GM18951 (cell line): ENCODE data around the gene DYNLRB1.
"Not testable (repeated sequence)": the region's sequence is repeated elsewhere in the genome, so short reads cannot be mapped to it uniquely, and the experiment has no call there.

ENCODE experiments used
- POLR2A ChIP-seq: IDR thresholded peaks from 4 replicates; pipeline ENCODE4 v1.6.1; 2011; ENCODE audit warnings: mild to moderate bottlenecking; ENCODE audit not compliant: insufficient read length, insufficient read depth; ENCODE audit errors: extremely low read depth
- in situ Hi-C: fragments of 300-500 bp; cut with MboI; formaldehyde crosslinking; loops from one replicate; pipeline ENCODE4 v1.12.0; 2022; ENCODE audit warnings: low sequenced_read_pairs, mixed read lengths, inconsistent platforms; ENCODE audit not compliant: unreplicated experiment

The DYNLRB1 gene

DNA sequence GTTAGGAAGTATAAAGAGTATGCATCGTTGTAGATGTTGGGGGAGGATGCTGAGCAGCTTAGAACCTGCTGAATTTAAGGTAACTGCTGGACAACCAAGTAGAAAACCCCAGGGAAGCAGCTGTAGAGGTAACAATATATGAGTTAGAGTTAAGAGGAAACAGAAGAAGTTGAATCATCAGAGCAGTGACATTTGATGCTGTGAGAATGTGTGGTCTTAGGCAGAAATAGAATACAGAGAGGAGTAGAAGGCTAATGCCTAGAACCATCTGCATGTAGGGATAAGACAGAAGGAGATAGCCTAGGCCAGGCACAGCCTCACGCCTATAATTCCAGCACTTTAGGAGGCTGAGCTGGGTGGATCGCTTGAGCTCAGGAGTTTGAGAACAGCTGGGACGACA, 22.6 kb upstream of the DYNLRB1 start:
- in situ Hi-C loops, result no loop called here
- TF ChIP-seq POLR2A, result no peak

- in situ Hi-C loops, result no loop called here
- TF ChIP-seq POLR2A, result no peak
These were observed 20.9 kb upstream of the DYNLRB1 start for GRCh38 chr20:34495307-34495706.

GRCh38 chr20:34495916-34496315, 20.3 kb upstream of the DYNLRB1 start:
- no peak for TF ChIP-seq POLR2A
- in situ Hi-C loops, result no loop called here

DNA sequence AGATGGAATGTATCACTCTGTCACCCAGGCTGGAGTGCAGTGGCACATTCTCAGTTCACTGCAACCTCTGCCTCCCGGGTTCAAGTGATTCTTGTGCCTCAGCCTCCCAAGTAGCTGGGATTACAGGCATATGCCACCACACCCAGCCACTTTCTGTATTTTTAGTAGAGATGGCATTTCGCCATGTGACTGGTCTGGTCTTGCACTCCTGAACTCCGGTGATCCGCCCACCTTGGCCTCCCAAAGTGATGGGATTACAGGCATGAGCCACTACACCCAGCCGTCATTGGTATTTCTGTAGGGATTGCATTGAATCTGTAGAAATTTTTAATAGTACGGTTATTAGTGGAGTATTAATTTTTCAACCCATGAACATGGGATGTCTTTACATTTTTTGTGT, 18.6 kb upstream of the DYNLRB1 start:
- in situ Hi-C loops, result not testable (repeated sequence)

GRCh38 chr20:34500823-34501222, 15.4 kb upstream of the DYNLRB1 start:
- in situ Hi-C loops, result no loop called here

GRCh38 chr20:34506480-34506879, 9.7 kb upstream of the DYNLRB1 start:
- TF ChIP-seq POLR2A, result no peak
- in situ Hi-C loops, result no loop called here

More at GRCh38 chr20:34500823-34501222, 15.4 kb upstream of the DYNLRB1 start:
- TF ChIP-seq POLR2A, result no peak

GRCh38 chr20:34507702-34508413, 8.4 kb upstream of the DYNLRB1 start:
- in situ Hi-C loops, result no loop called here
- TF ChIP-seq POLR2A, result no peak

DNA sequence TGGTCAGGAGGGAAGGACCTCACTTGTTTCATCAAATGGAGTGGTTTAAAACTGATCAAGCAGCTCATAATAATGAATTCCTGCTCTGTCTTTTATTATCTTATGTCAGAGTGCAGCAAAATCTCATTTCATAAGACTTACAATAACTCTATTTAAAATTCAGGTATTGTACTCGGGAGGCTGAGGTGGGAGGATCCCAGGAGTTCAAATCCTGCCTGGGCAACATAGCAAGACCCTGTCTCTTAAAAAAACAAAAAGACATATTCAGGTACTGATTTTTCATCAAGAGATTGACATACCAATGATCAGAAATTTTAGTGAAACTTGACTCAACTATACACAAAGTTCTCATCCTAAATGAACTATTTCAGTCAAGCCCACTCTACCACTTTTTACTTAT, 5.6 kb upstream of the DYNLRB1 start:
- in situ Hi-C loops, result loop anchor here (10.0 kb wide), 1 partner anchor 196 kb away; no protein-coding TSS in a partner anchor
- no peak for TF ChIP-seq POLR2A

DNA sequence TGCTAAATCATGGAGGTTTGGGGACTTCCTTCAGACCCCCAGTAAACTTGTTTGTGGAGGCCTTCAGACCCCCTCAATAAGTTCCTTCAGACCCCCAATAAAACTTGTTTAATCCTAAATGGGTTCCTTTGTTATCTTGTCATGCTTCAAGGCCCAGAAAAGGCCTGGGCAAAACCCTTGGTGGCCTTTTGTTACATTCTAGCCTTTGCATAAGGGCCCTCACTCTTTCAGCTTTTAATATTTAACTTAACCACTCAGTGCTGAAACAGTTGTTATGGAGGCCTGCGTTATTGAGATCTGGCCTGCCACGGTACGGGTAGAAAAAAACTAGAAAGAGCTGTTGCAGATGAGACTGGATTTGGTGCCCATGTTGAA, 4.3 kb upstream of the DYNLRB1 start:
- in situ Hi-C loops, result loop anchor here (10.0 kb wide), 1 partner anchor 197 kb away; no protein-coding TSS in a partner anchor
- no peak for TF ChIP-seq POLR2A

DNA sequence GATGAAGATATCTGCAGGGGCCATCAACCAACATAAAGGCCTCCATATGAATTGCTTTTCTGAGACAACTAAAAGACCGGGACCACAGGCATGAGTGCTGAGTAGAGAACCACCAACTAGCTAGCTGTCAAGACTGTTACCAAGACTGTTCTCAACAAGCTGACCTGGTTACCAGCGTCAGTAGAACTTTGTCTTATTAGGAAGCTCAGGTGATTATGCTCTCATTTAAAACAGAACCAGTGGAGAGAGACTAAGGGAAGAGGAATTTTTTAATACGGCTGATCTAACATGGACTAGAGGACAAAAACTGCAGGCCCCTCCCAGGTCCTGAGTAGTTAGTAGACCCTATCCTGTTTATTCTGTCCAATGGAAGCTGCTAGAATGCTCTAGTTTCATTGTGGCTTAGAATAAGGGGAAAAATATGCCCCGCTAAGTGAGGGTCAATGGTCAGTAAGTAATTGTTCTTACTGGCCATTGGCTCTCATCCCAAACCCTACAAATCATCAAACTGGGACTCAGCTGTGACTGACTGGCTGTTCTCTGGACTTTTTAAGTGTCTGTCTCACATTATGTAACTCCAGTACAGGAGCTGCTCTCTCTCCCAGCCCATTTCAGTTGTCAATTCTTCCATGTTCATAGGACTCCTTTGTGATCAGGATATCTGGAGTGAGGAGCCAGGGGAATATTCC, 3.8 kb upstream of the DYNLRB1 start:
- TF ChIP-seq POLR2A, result no peak
- in situ Hi-C loops, result loop anchor here (10.0 kb wide), 1 partner anchor 198 kb away; no protein-coding TSS in a partner anchor

GRCh38 chr20:34512955-34513419, 3.2 kb upstream of the DYNLRB1 start:
- in situ Hi-C loops, result loop anchor here (10.0 kb wide), 1 partner anchor 198 kb away; no protein-coding TSS in a partner anchor
- TF ChIP-seq POLR2A, result no peak

DNA sequence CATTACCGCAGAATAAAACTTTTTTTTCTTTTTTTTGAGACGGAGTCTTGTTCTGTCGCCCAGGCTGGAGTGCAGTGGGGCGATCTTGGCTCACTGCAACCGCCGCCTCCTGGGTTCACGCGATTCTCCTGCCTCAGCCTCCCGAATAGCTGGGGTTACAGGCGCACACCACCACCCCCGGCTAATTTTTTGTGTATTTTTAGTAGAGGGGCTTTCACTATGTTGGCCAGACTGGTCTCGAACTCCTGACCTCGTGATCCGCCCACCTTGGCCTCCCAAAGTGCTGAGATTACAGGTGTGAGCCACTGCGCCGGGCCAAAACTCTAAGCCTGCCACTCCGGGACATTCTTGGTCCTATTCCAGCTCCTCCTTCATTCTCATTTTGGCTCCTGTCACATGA, 2.2 kb upstream of the DYNLRB1 start:
- in situ Hi-C loops, result loop anchor here (10.0 kb wide), 1 partner anchor 199 kb away; no protein-coding TSS in a partner anchor

DNA sequence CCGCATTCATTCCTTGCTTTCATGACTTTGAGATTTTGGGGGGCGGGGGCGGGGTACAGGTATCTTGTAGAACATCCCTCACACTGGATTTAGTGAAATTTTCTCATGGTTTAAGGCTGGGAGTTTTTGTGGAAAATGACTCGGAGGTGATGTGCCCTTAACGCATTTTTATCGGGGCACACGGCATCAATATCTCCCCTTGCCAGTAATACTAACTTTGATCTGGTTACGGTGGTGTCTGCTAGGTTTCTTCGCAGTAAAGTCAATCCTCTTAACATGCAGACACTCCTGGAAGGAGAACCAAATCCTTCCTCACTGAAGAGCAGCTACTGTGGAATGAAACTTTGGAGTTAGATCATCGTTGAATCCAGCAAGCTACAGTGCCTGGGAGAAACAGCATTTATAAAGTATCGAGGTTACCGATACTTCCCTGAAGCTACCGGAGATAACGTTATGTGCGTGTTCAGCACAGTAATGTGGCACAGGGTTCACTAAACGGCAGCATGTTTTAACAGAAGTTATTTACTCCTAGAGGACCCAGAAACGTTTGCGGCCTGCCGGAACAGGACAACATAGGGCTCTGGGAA, 1.2 kb upstream of the DYNLRB1 start:
- in situ Hi-C loops, result loop anchor here (10.0 kb wide), 1 partner anchor 200 kb away; no protein-coding TSS in a partner anchor
- no peak for TF ChIP-seq POLR2A
